CD8-positive, alpha-beta memory T cell (primary cell): ENCODE results near the gene ORAI3. TPM values are rescaled to one million over a fixed set of nuclear protein-coding genes. Genes with fewer than 3 reads are reported as not detected.

Source experiments
- CTCF ChIA-PET: fragments of 350-600 bp; sonication (Branson Sonifier 250); formaldehyde crosslinking; loops from one replicate; lab custom pipeline; 2021; ENCODE audit warnings: antibody characterized with exemption; lab: Charles Lee
- POLR2A ChIA-PET: fragments of 350-600 bp; sonication (Branson Sonifier 250); formaldehyde crosslinking; loops from one replicate; lab custom pipeline; 2021; ENCODE audit warnings: antibody characterized with exemption; lab: Charles Lee
- DNase-seq, 5 donors: peaks; one replicate each; pipeline versions ENCODE4 v3.0.0 to v3.0.0-alpha.2; 2020 to 2022; ENCODE audit warnings: mixed read lengths in 1 of 5
- H3K27ac ChIP-seq: one replicate; pipeline ENCODE4 v1.7.0; 2013; ENCODE audit warnings: low read depth, mild to moderate bottlenecking, low read length, moderate library complexity
- H3K27me3 ChIP-seq: 2 replicates; pipeline ENCODE4 v1.7.0; 2013; ENCODE audit warnings: low read length, mild to moderate bottlenecking; ENCODE audit not compliant: insufficient read depth, poor library complexity, severe bottlenecking
- H3K36me3 ChIP-seq: 2 replicates; pipeline ENCODE4 v1.7.0; 2013; ENCODE audit warnings: mild to moderate bottlenecking, low read length, moderate library complexity; ENCODE audit not compliant: insufficient read depth
- H3K4me1 ChIP-seq: 2 replicates; pipeline ENCODE4 v1.7.0; 2013; ENCODE audit warnings: mild to moderate bottlenecking, low read length, moderate library complexity; ENCODE audit not compliant: insufficient read depth
- H3K4me3 ChIP-seq: 2 replicates; pipeline ENCODE4 v1.7.0; 2013; ENCODE audit warnings: mild to moderate bottlenecking, low read length
- H3K9me3 ChIP-seq: 2 replicates; pipeline ENCODE4 v1.7.0; 2013; ENCODE audit warnings: mild to moderate bottlenecking, low read length
- H3K27ac Mint-ChIP-seq, 8 donors: one replicate each; pipeline ENCODE4 v1.8.0; 2020 to 2021; ENCODE audit warnings: mixed read lengths in 8 of 8, mild to moderate bottlenecking in 6 of 8, inconsistent platforms in 3 of 8, moderate library complexity in 3 of 8
- H3K27me3 Mint-ChIP-seq, 2 donors: one replicate each; pipeline ENCODE4 v1.8.0; 2020 to 2021; ENCODE audit warnings: mixed read lengths in 2 of 2, mild to moderate bottlenecking in 1 of 2, moderate library complexity in 1 of 2
- H3K36me3 Mint-ChIP-seq, 3 donors: one replicate each; pipeline ENCODE4 v1.8.0; 2020 to 2021; ENCODE audit warnings: mixed read lengths in 3 of 3, inconsistent platforms in 1 of 3, mild to moderate bottlenecking in 1 of 3
- H3K4me1 Mint-ChIP-seq, 3 donors: one replicate each; pipeline ENCODE4 v1.8.0; 2020 to 2021; ENCODE audit warnings: mixed read lengths in 3 of 3, inconsistent platforms in 1 of 3, mild to moderate bottlenecking in 1 of 3
- H3K4me3 Mint-ChIP-seq, 7 donors: one replicate each; pipeline ENCODE4 v1.8.0; 2020 to 2021; ENCODE audit warnings: mixed read lengths in 7 of 7, mild to moderate bottlenecking in 6 of 7, moderate library complexity in 4 of 7, inconsistent platforms in 2 of 7
- H3K9me3 Mint-ChIP-seq, 5 donors: one replicate each; pipeline ENCODE4 v1.8.0; 2020 to 2022; ENCODE audit warnings: mixed read lengths in 5 of 5, mild to moderate bottlenecking in 3 of 5, moderate library complexity in 2 of 5, inconsistent platforms in 1 of 5
- polyA plus RNA-seq: library from polyadenylated mRNA; unstranded; fragments of 300-500 nt; fragmentation: Illumina TruSeq; gene quantifications from one replicate; pipeline ENCODE4 v1.2.3, GENCODE V29; 2021
- total RNA-seq, 2 experiments: library from RNA; stranded (reverse); gene quantifications; one replicate each; pipeline ENCODE4 v1.2.3, GENCODE V29; 2021

Gene ORAI3
- total and polyA plus RNA-seq, 3 experiments from 2014 or later: 8.5 to 25.8 (median 8.8) TPM

DNA sequence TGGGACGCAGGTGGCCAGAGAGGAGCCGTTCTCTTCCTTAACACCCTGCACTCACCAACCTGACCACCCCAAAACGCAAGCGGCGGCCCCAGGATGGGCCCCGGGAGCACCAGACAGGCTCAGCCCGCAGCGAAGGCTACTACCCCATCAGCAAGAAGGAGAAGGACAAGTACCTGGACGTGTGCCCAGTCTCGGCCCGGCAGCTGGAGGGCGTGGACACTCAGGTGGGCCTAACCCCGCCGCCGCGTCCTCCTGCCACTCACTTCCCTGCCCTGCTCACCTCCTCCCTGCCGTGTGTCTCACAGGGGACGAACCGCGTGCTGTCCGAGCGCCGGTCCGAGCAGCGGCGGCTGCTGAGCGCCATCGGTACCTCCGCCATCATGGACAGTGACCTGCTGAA is 31.6 kb downstream of the ORAI3 start:
- Mint-ChIP-seq H3K9me3 (no peaks in the 10 kb centered on the region), H3K4me3 (no peak overlapping the region), H3K4me1 (peaks cover 0 to 7% (median 0%) of the 10 kb centered on the region in 3 donors), H3K36me3 (peaks cover 3 to 72% (median 8%) of the 10 kb centered on the region in 3 donors), H3K27me3 (no peaks in the 10 kb centered on the region), H3K27ac (no peak overlapping the region)
- ChIA-PET POLR2A (no interaction called here), CTCF (interaction anchor here (5.8 kb wide), 1 partner anchor 162 kb away, joined by 29 read pairs; no protein-coding TSS in a partner anchor)
- no peaks in the 10 kb centered on the region for H3K27me3 ChIP-seq
- no peaks in the 10 kb centered on the region for H3K4me1 ChIP-seq
- no peak overlapping the region for H3K27ac ChIP-seq
- H3K9me3 ChIP-seq: no peaks in the 10 kb centered on the region
- H3K4me3 ChIP-seq: no peak overlapping the region
- H3K36me3 ChIP-seq: peaks cover 4% of the 10 kb centered on the region
- no peak for DNase-seq

DNA sequence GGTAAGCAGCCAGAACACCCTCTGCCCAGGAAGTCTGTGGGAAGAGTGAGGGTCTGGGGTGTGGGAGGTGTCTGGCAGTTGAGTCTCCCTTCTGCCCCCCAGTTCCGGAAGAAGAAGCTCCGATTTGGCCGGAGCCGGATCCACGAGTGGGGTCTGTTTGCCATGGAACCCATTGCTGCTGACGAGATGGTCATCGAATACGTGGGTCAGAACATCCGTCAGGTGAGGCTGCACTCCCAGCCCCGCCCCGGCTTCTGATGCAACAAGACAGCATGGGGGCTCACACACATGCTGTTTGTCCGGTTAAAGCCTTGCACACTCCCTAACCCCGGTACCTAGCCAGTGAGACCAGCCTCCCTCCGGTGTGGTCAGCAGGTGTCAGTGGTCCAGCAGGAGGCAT is 32.1 kb downstream of the ORAI3 start:
- H3K4me1 ChIP-seq: no peaks in the 10 kb centered on the region
- no peaks in the 10 kb centered on the region for H3K9me3 ChIP-seq
- ChIA-PET CTCF (interaction anchor here (5.8 kb wide), 1 partner anchor 162 kb away, joined by 29 read pairs; no protein-coding TSS in a partner anchor), POLR2A (no interaction called here)
- peaks cover 0 to 7% (median 0%) of the 10 kb centered on the region in 3 donors for H3K4me1 Mint-ChIP-seq
- H3K9me3 Mint-ChIP-seq: no peaks in the 10 kb centered on the region
- H3K27ac Mint-ChIP-seq: peak overlapping the region in 1 of 8 donors; percentile 87
- no peak overlapping the region for H3K27ac ChIP-seq
- peaks cover 3 to 67% (median 8%) of the 10 kb centered on the region in 3 donors for H3K36me3 Mint-ChIP-seq
- no peak overlapping the region for H3K4me3 Mint-ChIP-seq
- DNase-seq: no peak
- peaks cover 4% of the 10 kb centered on the region for H3K36me3 ChIP-seq
- H3K27me3 Mint-ChIP-seq: no peaks in the 10 kb centered on the region
- no peak overlapping the region for H3K4me3 ChIP-seq
- H3K27me3 ChIP-seq: no peaks in the 10 kb centered on the region

DNA sequence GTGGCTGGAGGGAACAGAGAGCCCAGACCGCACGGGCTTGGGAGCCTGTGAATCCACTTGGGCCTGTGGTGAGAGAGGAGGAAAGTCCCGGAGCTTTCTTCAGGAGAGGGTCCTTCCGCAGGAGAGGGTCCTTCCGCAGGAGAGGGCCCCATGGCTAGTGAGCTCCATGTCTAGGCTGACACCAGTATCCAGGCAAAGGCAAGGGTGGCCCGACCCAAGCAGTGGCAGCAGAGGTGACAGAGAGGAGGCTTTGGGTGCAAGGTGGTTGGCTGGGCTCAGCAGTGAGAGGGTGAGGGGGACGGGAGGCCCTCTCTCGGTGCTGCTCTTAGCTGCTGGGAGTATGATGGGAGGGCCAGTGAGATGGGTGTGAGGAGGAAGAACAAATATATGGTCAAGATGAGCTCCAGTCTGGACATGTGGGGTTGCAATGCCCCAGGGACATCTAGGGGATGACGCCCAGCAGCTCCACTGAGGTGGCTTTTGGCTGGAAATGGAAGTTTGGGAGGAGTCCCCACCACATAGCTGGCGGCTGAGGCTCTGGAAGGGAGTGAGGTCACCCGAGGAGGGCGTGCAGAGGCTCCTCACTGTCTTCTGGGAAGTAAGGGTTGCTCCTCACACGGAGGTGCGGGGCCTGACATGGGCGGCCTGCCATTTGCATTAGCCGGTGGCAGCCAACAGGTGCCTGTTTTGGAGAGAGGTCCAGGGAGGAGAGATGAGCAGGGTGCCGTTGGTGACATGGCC is 33.9 kb downstream of the ORAI3 start:
- no peak overlapping the region for H3K4me3 ChIP-seq
- POLR2A ChIA-PET: no interaction called here
- Mint-ChIP-seq H3K9me3 (no peaks in the 10 kb centered on the region), H3K4me3 (peak overlapping the region in 1 of 7 donors; percentile 19), H3K27me3 (no peaks in the 10 kb centered on the region), H3K36me3 (peaks cover 3 to 51% (median 3%) of the 10 kb centered on the region in 3 donors), H3K4me1 (peaks cover 0 to 6% (median 0%) of the 10 kb centered on the region in 3 donors), H3K27ac (peak overlapping the region in 1 of 8 donors; percentile 55)
- H3K9me3 ChIP-seq: no peaks in the 10 kb centered on the region
- peaks cover 4% of the 10 kb centered on the region for H3K36me3 ChIP-seq
- DNase-seq: no peak
- H3K27ac ChIP-seq: no peak overlapping the region
- H3K27me3 ChIP-seq: no peaks in the 10 kb centered on the region
- CTCF ChIA-PET: interaction anchor here (1.1 to 5.8 kb wide), 6 partner anchors 16 to 461 kb away, joined by 3 to 29 read pairs (median 4); partner anchors contain the start of genes ZNF646 and ZNF668
- no peaks in the 10 kb centered on the region for H3K4me1 ChIP-seq

DNA sequence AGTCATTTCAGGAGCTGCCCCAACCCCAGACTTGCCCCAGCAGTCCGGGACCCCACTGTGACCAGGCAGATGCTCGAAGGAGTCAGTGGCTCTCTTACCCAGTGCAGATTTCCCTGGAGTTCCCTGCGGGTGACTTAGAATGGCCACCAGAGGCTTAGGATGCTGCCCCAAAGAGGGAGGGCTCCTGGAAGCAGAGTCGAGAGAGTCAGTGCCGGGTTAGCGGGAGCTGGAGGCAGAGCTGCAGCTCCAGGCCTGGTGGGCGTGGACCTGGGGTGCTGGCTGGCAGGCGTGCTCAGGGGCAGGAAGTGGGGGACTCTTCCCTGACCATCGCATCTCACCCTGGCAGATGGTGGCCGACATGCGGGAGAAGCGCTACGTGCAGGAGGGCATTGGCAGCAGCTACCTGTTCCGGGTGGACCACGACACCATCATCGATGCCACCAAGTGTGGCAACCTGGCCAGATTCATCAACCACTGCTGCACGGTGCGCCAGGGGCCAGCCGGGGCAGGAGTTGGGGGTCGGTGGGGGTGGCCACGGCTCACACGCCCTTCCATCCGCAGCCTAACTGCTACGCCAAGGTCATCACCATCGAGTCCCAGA is 34.5 kb downstream of the ORAI3 start:
- Mint-ChIP-seq H3K4me1 (peaks cover 0 to 6% (median 0%) of the 10 kb centered on the region in 3 donors), H3K27me3 (no peaks in the 10 kb centered on the region), H3K27ac (peak overlapping the region in 1 of 8 donors; percentile 65), H3K4me3 (no peak overlapping the region), H3K36me3 (peaks cover 3 to 48% (median 3%) of the 10 kb centered on the region in 3 donors), H3K9me3 (no peaks in the 10 kb centered on the region)
- Histone ChIP-seq H3K36me3 (peaks cover 4% of the 10 kb centered on the region), H3K4me1 (no peaks in the 10 kb centered on the region), H3K27me3 (no peaks in the 10 kb centered on the region), H3K27ac (no peak overlapping the region), H3K9me3 (no peaks in the 10 kb centered on the region), H3K4me3 (no peak overlapping the region)
- POLR2A ChIA-PET: no interaction called here
- CTCF ChIA-PET: interaction anchor here (1.0 to 5.8 kb wide), 10 partner anchors 11 to 460 kb away, joined by 3 to 29 read pairs (median 4); partner anchors contain the start of genes ZNF646, ZNF668 and ZNF843
- DNase-seq: no peak

DNA sequence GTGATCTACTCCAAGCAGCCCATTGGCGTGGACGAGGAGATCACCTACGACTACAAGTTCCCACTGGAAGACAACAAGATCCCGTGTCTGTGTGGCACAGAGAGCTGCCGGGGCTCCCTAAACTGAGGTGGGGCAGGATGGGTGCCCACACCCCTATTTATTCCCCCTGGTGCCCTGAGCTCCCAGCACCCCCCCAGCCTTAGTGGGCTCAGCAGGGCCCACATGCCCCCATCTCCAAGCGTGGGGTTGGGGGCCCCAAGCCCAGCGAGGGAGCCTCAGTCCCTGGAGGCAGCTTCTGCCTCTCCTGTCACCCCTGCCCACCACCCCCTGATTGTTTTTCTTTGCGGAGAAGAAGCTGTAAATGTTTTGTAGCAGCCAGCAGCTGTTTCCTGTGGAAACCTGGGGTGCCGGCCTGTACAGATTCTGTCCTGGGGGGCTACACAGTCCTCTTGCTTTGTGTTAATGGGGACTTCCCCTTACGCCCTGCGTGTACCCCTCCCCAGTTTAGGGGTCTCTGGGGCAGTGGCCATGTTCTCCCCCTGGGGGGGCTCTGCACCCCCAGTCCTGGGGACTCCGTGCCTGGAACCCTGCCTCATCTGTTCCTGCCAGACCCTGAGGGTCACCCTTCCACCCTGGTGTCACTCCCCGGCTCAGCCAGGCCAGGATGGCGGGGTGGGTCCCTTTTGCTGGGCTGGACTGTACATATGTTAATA is 35.2 kb downstream of the ORAI3 start:
- H3K9me3 Mint-ChIP-seq: no peaks in the 10 kb centered on the region
- Histone ChIP-seq H3K36me3 (peaks cover 4% of the 10 kb centered on the region), H3K27me3 (no peaks in the 10 kb centered on the region), H3K27ac (no peak overlapping the region), H3K4me1 (no peaks in the 10 kb centered on the region), H3K9me3 (no peaks in the 10 kb centered on the region), H3K4me3 (no peak overlapping the region)
- no peaks in the 10 kb centered on the region for H3K27me3 Mint-ChIP-seq
- no peak overlapping the region for H3K4me3 Mint-ChIP-seq
- peaks cover 0 to 41% (median 3%) of the 10 kb centered on the region in 3 donors for H3K36me3 Mint-ChIP-seq
- ChIA-PET CTCF (interaction anchor here (0.6 to 5.8 kb wide), 16 partner anchors 10 to 883 kb away, joined by 3 to 29 read pairs (median 4); partner anchors contain the start of genes ARMC5, BCKDK, VKORC1 and ZNF646), POLR2A (interaction anchor here (0.6 kb wide), 1 partner anchor 48 kb away, joined by 5 read pairs; no protein-coding TSS in a partner anchor)
- no peak overlapping the region for H3K27ac Mint-ChIP-seq
- DNase-seq: no peak
- H3K4me1 Mint-ChIP-seq: peaks cover 0 to 6% (median 0%) of the 10 kb centered on the region in 3 donors

DNA sequence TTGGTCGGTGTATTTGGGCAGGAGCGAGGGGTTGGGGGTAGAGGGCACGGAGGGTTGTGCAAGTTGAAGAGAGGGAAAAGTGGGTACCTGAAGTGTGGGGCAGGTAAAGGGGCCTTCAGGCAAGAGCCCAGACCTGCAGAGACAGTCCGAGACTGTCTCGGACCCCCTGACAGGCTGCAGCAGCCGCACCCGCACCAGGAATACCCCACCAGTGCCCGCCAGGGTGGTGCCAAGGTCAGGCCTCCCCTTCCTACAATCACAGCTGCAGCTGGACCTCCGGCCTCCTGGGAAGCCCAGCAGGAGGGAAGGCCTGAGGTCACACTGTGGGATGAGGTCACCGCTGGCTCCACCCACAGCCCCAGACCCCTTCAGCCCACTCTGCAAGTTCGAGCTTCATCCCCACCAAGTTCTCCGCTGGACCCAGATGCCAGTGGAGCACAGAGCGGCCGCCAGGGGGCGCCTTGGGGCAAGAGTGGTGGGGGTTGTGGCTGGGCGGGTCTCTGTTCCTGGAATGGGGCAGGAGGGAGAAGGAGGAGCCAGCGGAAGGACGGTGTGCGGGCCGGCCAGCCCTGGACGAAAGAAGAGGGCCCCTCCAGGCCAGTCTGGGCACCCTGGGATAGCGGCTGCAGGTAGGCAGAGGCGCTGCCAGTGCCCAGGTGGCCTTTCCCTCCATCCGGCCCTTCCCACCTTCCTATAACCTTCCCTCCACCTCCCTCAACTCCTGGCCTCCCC is 36.0 kb downstream of the ORAI3 start, which contains the start of gene HSD3B7:
TSS of gene HSD3B7 (plus strand) at position 539 of the 732 bp plus-strand sequence. CDS start 452 bp downstream, outside the sequence.
- DNase-seq: peak; percentile 63 to 84 (median 75)
- peaks cover 4% of the 10 kb centered on the region for H3K36me3 ChIP-seq
- POLR2A ChIA-PET: interaction anchor here (0.6 kb wide), 2 partner anchors 48 to 289 kb away, joined by 4 to 5 read pairs; no protein-coding TSS in a partner anchor
- H3K27me3 Mint-ChIP-seq: no peaks in the 10 kb centered on the region
- H3K9me3 Mint-ChIP-seq: no peaks in the 10 kb centered on the region
- peaks cover 0 to 6% (median 0%) of the 10 kb centered on the region in 3 donors for H3K4me1 Mint-ChIP-seq
- H3K9me3 ChIP-seq: no peaks in the 10 kb centered on the region
- H3K36me3 Mint-ChIP-seq: peaks cover 0 to 41% (median 3%) of the 10 kb centered on the region in 3 donors
- no peaks in the 10 kb centered on the region for H3K4me1 ChIP-seq
- no peak within 1 kb of the TSS for H3K4me3 Mint-ChIP-seq
- no peak within 1 kb of the TSS for H3K27ac ChIP-seq
- CTCF ChIA-PET: interaction anchor here (0.6 to 5.8 kb wide), 18 partner anchors 10 to 884 kb away, joined by 3 to 29 read pairs (median 4); partner anchors contain the start of genes ARMC5, BCKDK, VKORC1 and ZNF646
- H3K4me3 ChIP-seq: no peak within 1 kb of the TSS
- H3K27me3 ChIP-seq: no peaks in the 10 kb centered on the region
- no peak within 1 kb of the TSS for H3K27ac Mint-ChIP-seq
